ENCODE measurements around the gene RBM18.

- TF ChIP-seq SUZ12 (IDR thresholded peaks at IDR 0.05; ENCODE audit: extremely low read depth, insufficient read depth, insufficient read length) (no peak), ZNF274 (IDR thresholded peaks at IDR 0.05; ENCODE audit: low read depth, low read length) (no peak)
Observed at GRCh38 chr9:122195875-122196274, 68.8 kb downstream of the RBM18 start.
